ENCODE results near the gene LTBP3. TPM values are rescaled to one million over a fixed set of nuclear protein-coding genes. Genes with fewer than 3 reads are reported as not detected.

The LTBP3 gene
- total and polyA plus RNA-seq, 9 of the 15 experiments (the other 6 are each of a cell fraction or from before 2014, with no cell fraction given), result 0.06 to 20.5 (median 4.8) TPM

- no peak for TF ChIP-seq HOMEZ (CRISPR knock-in tag; IDR thresholded peaks at IDR 0.05)
- no peak for TF ChIP-seq ZKSCAN8 (CRISPR knock-in tag; IDR thresholded peaks at IDR 0.05)
- TF ChIP-seq, protein P1, sequence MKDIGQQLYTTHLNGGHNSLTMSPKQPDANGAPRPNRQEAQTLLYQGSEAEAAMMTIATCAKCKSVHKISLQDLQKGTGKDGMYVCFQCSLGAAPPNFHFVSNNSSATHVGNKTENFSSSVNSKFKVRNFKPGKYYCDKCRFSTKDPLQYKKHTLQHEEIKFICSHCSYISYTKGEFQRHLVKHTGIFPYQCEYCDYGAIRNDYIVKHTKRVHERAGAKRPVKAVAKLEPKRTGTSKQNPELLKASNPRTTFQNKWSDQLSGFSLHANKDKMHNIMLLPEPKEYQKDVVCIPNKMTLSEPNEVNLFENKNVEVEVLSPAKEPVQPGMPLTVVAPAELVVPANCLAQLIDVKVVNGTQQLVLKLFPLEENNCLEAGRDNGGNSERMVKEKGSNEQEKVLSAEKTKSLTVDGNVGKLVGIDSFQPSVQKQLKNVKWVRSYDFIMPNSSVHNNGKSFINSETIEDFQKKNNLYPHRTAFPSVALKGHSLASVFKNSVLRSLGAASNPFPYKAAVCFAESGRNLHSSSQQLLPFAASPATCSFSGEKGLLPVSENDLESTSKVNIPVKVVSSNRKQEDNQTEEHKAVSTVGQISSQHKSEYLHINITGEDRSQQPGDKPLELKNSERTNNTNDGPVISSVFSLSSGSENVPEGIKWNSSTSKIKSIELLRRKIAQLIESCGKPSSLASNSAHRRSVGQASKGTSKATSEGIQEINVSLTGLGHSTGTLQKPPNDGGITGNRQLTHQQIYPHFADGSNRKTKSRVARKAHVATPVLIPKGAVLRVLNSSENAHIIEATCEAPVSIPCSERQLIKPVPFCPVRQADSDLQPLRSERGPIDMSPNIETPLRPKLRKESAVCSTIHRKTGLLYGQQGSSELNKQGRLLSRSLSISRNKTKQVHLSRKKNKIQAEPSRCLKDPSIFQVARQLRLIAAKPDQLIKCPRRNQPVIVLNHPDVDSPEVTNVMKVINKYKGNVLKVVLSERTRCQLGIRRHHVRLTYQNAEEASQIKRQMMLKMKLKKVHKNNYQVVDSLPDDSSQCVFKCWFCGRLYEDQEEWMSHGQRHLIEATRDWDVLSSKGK (CRISPR knock-in tag; IDR thresholded peaks at IDR 0.05), result no peak
- TF ChIP-seq PHB (CRISPR knock-in tag; IDR thresholded peaks at IDR 0.05), result 0 out of 2 replicates have a peak, but pooled peaks have one; percentile 2
- no peak for TF ChIP-seq BCL6 (CRISPR knock-in tag; IDR thresholded peaks at IDR 0.05)
- TF ChIP-seq EHMT2 (IDR thresholded peaks at IDR 0.05), result no peak
- TF ChIP-seq PHB2 (IDR thresholded peaks at IDR 0.05; ENCODE audit: low read depth), result no peak
- TF ChIP-seq ZBTB1 (CRISPR knock-in tag; IDR thresholded peaks at IDR 0.05; ENCODE audit: borderline replicate concordance, low read depth), result no peak; the same call in 1 of the 2 replicates
- peak; percentile 96 for TF ChIP-seq KAT2B (IDR thresholded peaks at IDR 0.05; ENCODE audit: low read depth, low read length)
- TF ChIP-seq RFX5 (IDR thresholded peaks at IDR 0.05; ENCODE audit: low read depth, low read length), result no peak
- no peak for TF ChIP-seq KAT8 (IDR thresholded peaks at IDR 0.05; ENCODE audit: low read depth)
- no peak; the same call in 1 of the 2 replicates for TF ChIP-seq HDAC8 (tag; IDR thresholded peaks at IDR 0.05)
- peak; percentile 75; the same call in 1 of the 2 replicates for TF ChIP-seq ELF2 (CRISPR knock-in tag; IDR thresholded peaks at IDR 0.05)
- TF ChIP-seq CC2D1A (IDR thresholded peaks at IDR 0.05), result 0 out of 2 replicates have a peak, but pooled peaks have one; percentile 41
- no peak for TF ChIP-seq KHSRP (IDR thresholded peaks at IDR 0.05)
- TF ChIP-seq ESRRB (CRISPR knock-in tag; IDR thresholded peaks at IDR 0.05; ENCODE audit: borderline replicate concordance), result no peak
- TF ChIP-seq HMBOX1 (IDR thresholded peaks at IDR 0.05), result peak; percentile 24; the same call in 1 of the 2 replicates
- TF ChIP-seq, protein P2, sequence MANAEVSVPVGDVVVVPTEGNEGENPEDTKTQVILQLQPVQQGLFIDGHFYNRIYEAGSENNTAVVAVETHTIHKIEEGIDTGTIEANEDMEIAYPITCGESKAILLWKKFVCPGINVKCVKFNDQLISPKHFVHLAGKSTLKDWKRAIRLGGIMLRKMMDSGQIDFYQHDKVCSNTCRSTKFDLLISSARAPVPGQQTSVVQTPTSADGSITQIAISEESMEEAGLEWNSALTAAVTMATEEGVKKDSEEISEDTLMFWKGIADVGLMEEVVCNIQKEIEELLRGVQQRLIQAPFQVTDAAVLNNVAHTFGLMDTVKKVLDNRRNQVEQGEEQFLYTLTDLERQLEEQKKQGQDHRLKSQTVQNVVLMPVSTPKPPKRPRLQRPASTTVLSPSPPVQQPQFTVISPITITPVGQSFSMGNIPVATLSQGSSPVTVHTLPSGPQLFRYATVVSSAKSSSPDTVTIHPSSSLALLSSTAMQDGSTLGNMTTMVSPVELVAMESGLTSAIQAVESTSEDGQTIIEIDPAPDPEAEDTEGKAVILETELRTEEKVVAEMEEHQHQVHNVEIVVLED (CRISPR knock-in tag; IDR thresholded peaks at IDR 0.05), result peak; percentile 78
- TF ChIP-seq SNIP1 (IDR thresholded peaks at IDR 0.05; ENCODE audit: low read depth), result no peak
- no peak for TF ChIP-seq ZNF263 (CRISPR knock-in tag; IDR thresholded peaks at IDR 0.05; ENCODE audit: borderline replicate concordance)
- no peak for TF ChIP-seq MTF1 (CRISPR knock-in tag; IDR thresholded peaks at IDR 0.05; ENCODE audit: borderline replicate concordance)
- TF ChIP-seq BACH1 (tag; IDR thresholded peaks at IDR 0.05), result no peak; the same call in none of the 2 replicates
These were observed 60.8 kb downstream of the LTBP3 start (continued) for GRCh38 chr11:65497141-65498041.
